Activated CD8-positive, alpha-beta memory T cell treated with anti-CD3 and anti-CD28 coated beads, Interleukin-2, amount 10 ng/mL, durations not matched to agents 7 days and 5 days (primary cell): Measurements from ENCODE around the gene SHISA4. TPM values are rescaled to one million over a fixed set of nuclear protein-coding genes. Genes with fewer than 3 reads are reported as not detected.
"Not testable (repeated sequence)": the region's sequence is repeated elsewhere in the genome, so short reads cannot be mapped to it uniquely, and the experiment has no call there.

ENCODE experiments used
- ATAC-seq: fragments of 150-1000 bp; cut with Tn5 transposase; one replicate; pipeline ENCODE4 v1.10.0; 2021; ENCODE audit warnings: moderate library complexity
- CTCF ChIA-PET: fragments of 350-600 bp; sonication (Branson Sonifier 250); formaldehyde crosslinking; loops from one replicate; lab custom pipeline; 2021; ENCODE audit warnings: antibody characterized with exemption; lab: Charles Lee
- DNase-seq: peaks from one replicate; pipeline ENCODE4 v3.0.0-alpha.2; 2020
- H3K27ac Mint-ChIP-seq: one replicate; pipeline ENCODE4 v1.8.0; 2021; ENCODE audit warnings: mild to moderate bottlenecking, mixed read lengths
- H3K27me3 Mint-ChIP-seq: one replicate; pipeline ENCODE4 v1.8.0; 2021; ENCODE audit warnings: mixed read lengths
- H3K36me3 Mint-ChIP-seq: one replicate; pipeline ENCODE4 v1.8.0; 2021; ENCODE audit warnings: mild to moderate bottlenecking, mixed read lengths
- H3K4me1 Mint-ChIP-seq: one replicate; pipeline ENCODE4 v1.8.0; 2021; ENCODE audit warnings: mixed read lengths
- H3K4me3 Mint-ChIP-seq: one replicate; pipeline ENCODE4 v1.8.0; 2021; ENCODE audit warnings: mild to moderate bottlenecking, moderate library complexity, mixed read lengths
- H3K9me3 Mint-ChIP-seq: one replicate; pipeline ENCODE4 v1.8.0; 2022; ENCODE audit warnings: low read depth, mixed read lengths
- total RNA-seq, 2 experiments: library from RNA; stranded (reverse); gene quantifications; one replicate each; pipeline ENCODE4 v1.2.3, GENCODE V29; 2021

Gene SHISA4
- total RNA-seq = under 1 TPM; 0.32 to 0.54 TPM

GRCh38 chr1:201888282-201889089 is at the start of gene SHISA4:
Gene SHISA4 (plus strand): TSS chr1:201888898. CDS start chr1:201888995, 97 bp downstream.
- DNase-seq (no peak), ATAC-seq (peak; percentile 69)
- no peaks in the 10 kb centered on the region for H3K9me3 Mint-ChIP-seq
- CTCF ChIA-PET = interaction anchor here (1.2 kb wide), 1 partner anchor 11 kb away, joined by 5 read pairs; no protein-coding TSS in a partner anchor
- peaks cover 55% of the 10 kb centered on the region for H3K27me3 Mint-ChIP-seq
- H3K36me3 Mint-ChIP-seq = no peaks in the 10 kb centered on the region
- H3K4me3 Mint-ChIP-seq = peak within 1 kb of the TSS; percentile 19
- peaks cover 4% of the 10 kb centered on the region for H3K4me1 Mint-ChIP-seq
- H3K27ac Mint-ChIP-seq = no peak within 1 kb of the TSS

GRCh38 chr1:201839089-201839488 is 49.6 kb upstream of the SHISA4 start:
- CTCF ChIA-PET = interaction anchor here (1.6 kb wide), 1 partner anchor 9 kb away, joined by 3 read pairs; no protein-coding TSS in a partner anchor
- ATAC-seq = not testable (repeated sequence)

GRCh38 chr1:201840055-201840454 is 48.6 kb upstream of the SHISA4 start:
- H3K27ac Mint-ChIP-seq = no peak overlapping the region
- peaks cover 19% of the 10 kb centered on the region for H3K4me1 Mint-ChIP-seq
- DNase-seq (no peak), ATAC-seq (no peak)
- H3K9me3 Mint-ChIP-seq = no peaks in the 10 kb centered on the region
- CTCF ChIA-PET = no interaction called here
- H3K4me3 Mint-ChIP-seq = no peak overlapping the region
- H3K36me3 Mint-ChIP-seq = peaks cover 26% of the 10 kb centered on the region
- no peaks in the 10 kb centered on the region for H3K27me3 Mint-ChIP-seq

More at GRCh38 chr1:201839089-201839488, 49.6 kb upstream of the SHISA4 start:
- H3K4me3 Mint-ChIP-seq, H3K27ac Mint-ChIP-seq, DNase-seq, H3K27me3 Mint-ChIP-seq, H3K9me3 Mint-ChIP-seq: not testable (repeated sequence)
- Mint-ChIP-seq H3K36me3 (peaks cover 29% of the 10 kb centered on the region), H3K4me1 (peaks cover 19% of the 10 kb centered on the region)

- Mint-ChIP-seq H3K36me3 (peaks cover 22% of the 10 kb centered on the region), H3K27me3 (no peaks in the 10 kb centered on the region), H3K9me3 (no peaks in the 10 kb centered on the region), H3K4me1 (peaks cover 19% of the 10 kb centered on the region), H3K4me3 (no peak overlapping the region), H3K27ac (no peak overlapping the region)
- CTCF ChIA-PET = no interaction called here
- ATAC-seq (no peak), DNase-seq (no peak)
These were observed 48.2 kb upstream of the SHISA4 start for GRCh38 chr1:201840490-201840889.

- peaks cover 18% of the 10 kb centered on the region for H3K36me3 Mint-ChIP-seq
- no peak overlapping the region for H3K4me3 Mint-ChIP-seq
- DNase-seq = no peak
- CTCF ChIA-PET = interaction anchor here (1.3 kb wide), 1 partner anchor 12 kb away, joined by 3 read pairs; the partner anchor contains the start of gene IPO9
- H3K27me3 Mint-ChIP-seq = no peaks in the 10 kb centered on the region
- ATAC-seq = no peak
- peaks cover 20% of the 10 kb centered on the region for H3K4me1 Mint-ChIP-seq
- no peak overlapping the region for H3K27ac Mint-ChIP-seq
- no peaks in the 10 kb centered on the region for H3K9me3 Mint-ChIP-seq
These were observed 47.3 kb upstream of the SHISA4 start for GRCh38 chr1:201841265-201841912.

- DNase-seq (no peak), ATAC-seq (no peak)
- CTCF ChIA-PET = interaction anchor here (0.8 to 1.3 kb wide), 2 partner anchors 13 to 131 kb away, joined by 3 read pairs; partner anchors contain the start of gene IPO9
- peaks cover 13% of the 10 kb centered on the region for H3K36me3 Mint-ChIP-seq
- peaks cover 24% of the 10 kb centered on the region for H3K4me1 Mint-ChIP-seq
- H3K9me3 Mint-ChIP-seq = no peaks in the 10 kb centered on the region
- H3K27me3 Mint-ChIP-seq = no peaks in the 10 kb centered on the region
- no peak overlapping the region for H3K4me3 Mint-ChIP-seq
- H3K27ac Mint-ChIP-seq = no peak overlapping the region
These were observed 46.1 kb upstream of the SHISA4 start for GRCh38 chr1:201842472-201843027.

GRCh38 chr1:201845331-201846083 is 43.2 kb upstream of the SHISA4 start:
- H3K4me1 Mint-ChIP-seq = peaks cover 20% of the 10 kb centered on the region
- H3K9me3 Mint-ChIP-seq = no peaks in the 10 kb centered on the region
- H3K27me3 Mint-ChIP-seq = no peaks in the 10 kb centered on the region
- H3K36me3 Mint-ChIP-seq = peaks cover 16% of the 10 kb centered on the region
- no peak overlapping the region for H3K4me3 Mint-ChIP-seq
- CTCF ChIA-PET = interaction anchor here (1.0 to 1.9 kb wide), 3 partner anchors 9 to 333 kb away, joined by 3 to 9 read pairs (median 3); partner anchors contain the start of gene IPO9
- ATAC-seq = no peak
- DNase-seq = no peak
- peak overlapping the region; percentile 54 for H3K27ac Mint-ChIP-seq

- H3K4me1 Mint-ChIP-seq = peaks cover 17% of the 10 kb centered on the region
- H3K27me3 Mint-ChIP-seq = no peaks in the 10 kb centered on the region
- DNase-seq = no peak
- H3K4me3 Mint-ChIP-seq = no peak overlapping the region
- no peak overlapping the region for H3K27ac Mint-ChIP-seq
- no peaks in the 10 kb centered on the region for H3K9me3 Mint-ChIP-seq
- ATAC-seq = no peak
- CTCF ChIA-PET = interaction anchor here (0.6 to 1.9 kb wide), 6 partner anchors 17 to 147 kb away, joined by 3 to 10 read pairs (median 5); partner anchors contain the start of gene IPO9
- peaks cover 22% of the 10 kb centered on the region for H3K36me3 Mint-ChIP-seq
These were observed 41.5 kb upstream of the SHISA4 start for GRCh38 chr1:201847150-201847549.

GRCh38 chr1:201848230-201848629 is 40.5 kb upstream of the SHISA4 start:
- H3K4me3 Mint-ChIP-seq = no peak overlapping the region
- no peaks in the 10 kb centered on the region for H3K27me3 Mint-ChIP-seq
- no peaks in the 10 kb centered on the region for H3K9me3 Mint-ChIP-seq
- CTCF ChIA-PET = interaction anchor here (0.7 to 1.8 kb wide), 4 partner anchors 12 to 47 kb away, joined by 3 to 10 read pairs (median 5); partner anchors contain the start of gene IPO9
- ATAC-seq (no peak), DNase-seq (no peak)
- peaks cover 30% of the 10 kb centered on the region for H3K36me3 Mint-ChIP-seq
- no peak overlapping the region for H3K27ac Mint-ChIP-seq
- peaks cover 16% of the 10 kb centered on the region for H3K4me1 Mint-ChIP-seq

GRCh38 chr1:201849372-201850052 is 39.2 kb upstream of the SHISA4 start:
- Mint-ChIP-seq H3K27ac (no peak overlapping the region), H3K4me3 (no peak overlapping the region), H3K9me3 (no peaks in the 10 kb centered on the region), H3K4me1 (peaks cover 11% of the 10 kb centered on the region), H3K27me3 (no peaks in the 10 kb centered on the region), H3K36me3 (peaks cover 34% of the 10 kb centered on the region)
- DNase-seq (no peak), ATAC-seq (no peak)
- CTCF ChIA-PET = interaction anchor here (1.3 to 2.6 kb wide), 3 partner anchors 13 to 151 kb away, joined by 3 to 9 read pairs (median 6); no protein-coding TSS in a partner anchor

GRCh38 chr1:201850053-201850397 is 38.7 kb upstream of the SHISA4 start:
- no peak overlapping the region for H3K27ac Mint-ChIP-seq
- H3K4me3 Mint-ChIP-seq = no peak overlapping the region
- H3K4me1 Mint-ChIP-seq = peaks cover 11% of the 10 kb centered on the region
- no peaks in the 10 kb centered on the region for H3K9me3 Mint-ChIP-seq
- ATAC-seq = no peak
- H3K27me3 Mint-ChIP-seq = no peaks in the 10 kb centered on the region
- no peak for DNase-seq
- H3K36me3 Mint-ChIP-seq = peaks cover 39% of the 10 kb centered on the region
- CTCF ChIA-PET = interaction anchor here (1.3 to 2.6 kb wide), 3 partner anchors 13 to 150 kb away, joined by 3 to 9 read pairs (median 6); no protein-coding TSS in a partner anchor

- Mint-ChIP-seq H3K36me3 (peaks cover 54% of the 10 kb centered on the region), H3K4me1 (peaks cover 4% of the 10 kb centered on the region), H3K9me3 (no peaks in the 10 kb centered on the region), H3K4me3 (no peak overlapping the region), H3K27ac (no peak overlapping the region), H3K27me3 (no peaks in the 10 kb centered on the region)
- no peak for DNase-seq
- no peak for ATAC-seq
- CTCF ChIA-PET = interaction anchor here (1.6 kb wide), 1 partner anchor 10 kb away, joined by 4 read pairs; no protein-coding TSS in a partner anchor
These were observed 36.7 kb upstream of the SHISA4 start for GRCh38 chr1:201851949-201852348.
